GM19328 (cell line): ENCODE measurements around the gene CTNS.

Experiments
- ATAC-seq: cut with Tn5 transposase; IDR thresholded peaks from one replicate; pipeline ENCODE4 v1.9.1; 2021; ENCODE audit warnings: mild to moderate bottlenecking, moderate library complexity; ENCODE audit not compliant: unreplicated experiment

CTNS gene

DNA sequence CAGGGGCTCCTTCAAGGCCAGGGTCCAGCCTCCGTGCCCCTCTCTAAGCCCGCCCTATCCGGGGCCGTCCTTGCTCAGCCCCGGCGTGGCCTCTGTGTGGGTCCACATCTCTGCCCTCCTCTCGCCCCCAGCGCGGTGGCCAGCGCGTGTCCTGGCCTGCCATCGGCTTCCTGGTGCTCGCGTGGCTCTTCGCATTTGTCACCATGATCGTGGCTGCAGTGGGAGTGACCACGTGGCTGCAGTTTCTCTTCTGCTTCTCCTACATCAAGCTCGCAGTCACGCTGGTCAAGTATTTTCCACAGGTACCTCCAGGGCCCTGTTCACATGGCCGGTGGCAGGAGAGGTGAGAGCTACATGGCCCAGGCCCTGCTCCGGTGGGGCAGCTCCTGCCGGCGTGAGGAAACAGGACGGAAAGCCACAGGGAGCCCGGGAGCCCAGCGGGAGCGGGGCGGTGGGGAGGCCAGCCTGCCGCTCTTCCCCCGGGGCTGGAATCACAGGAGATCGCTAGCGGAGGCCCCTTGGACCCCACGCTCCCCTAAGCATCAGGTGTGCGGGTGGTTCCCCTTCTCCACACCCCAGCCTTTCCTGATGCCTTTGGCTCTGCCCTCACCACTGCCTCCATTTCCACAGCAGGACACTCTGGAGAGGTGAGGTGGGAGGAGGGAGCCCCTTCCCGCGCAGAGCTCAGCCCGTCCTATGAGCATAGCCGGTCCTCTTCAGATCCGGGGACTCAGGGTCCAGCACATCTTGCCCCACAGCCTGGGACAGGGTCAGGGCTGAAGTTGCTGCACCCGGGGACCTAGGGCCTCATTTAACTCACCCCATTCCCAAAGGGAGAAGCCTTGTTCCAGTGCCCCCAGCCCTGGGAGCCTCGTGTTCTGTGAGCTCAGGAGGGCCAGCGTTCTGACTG is 21.6 kb downstream of the CTNS start:
- ATAC-seq: no peak

- ATAC-seq: no peak
Measured at GRCh38 chr17:3658784-3659449, 22.4 kb downstream of the CTNS start.

- ATAC-seq: no peak
Measured at GRCh38 chr17:3659541-3660111, 23.1 kb downstream of the CTNS start.

DNA sequence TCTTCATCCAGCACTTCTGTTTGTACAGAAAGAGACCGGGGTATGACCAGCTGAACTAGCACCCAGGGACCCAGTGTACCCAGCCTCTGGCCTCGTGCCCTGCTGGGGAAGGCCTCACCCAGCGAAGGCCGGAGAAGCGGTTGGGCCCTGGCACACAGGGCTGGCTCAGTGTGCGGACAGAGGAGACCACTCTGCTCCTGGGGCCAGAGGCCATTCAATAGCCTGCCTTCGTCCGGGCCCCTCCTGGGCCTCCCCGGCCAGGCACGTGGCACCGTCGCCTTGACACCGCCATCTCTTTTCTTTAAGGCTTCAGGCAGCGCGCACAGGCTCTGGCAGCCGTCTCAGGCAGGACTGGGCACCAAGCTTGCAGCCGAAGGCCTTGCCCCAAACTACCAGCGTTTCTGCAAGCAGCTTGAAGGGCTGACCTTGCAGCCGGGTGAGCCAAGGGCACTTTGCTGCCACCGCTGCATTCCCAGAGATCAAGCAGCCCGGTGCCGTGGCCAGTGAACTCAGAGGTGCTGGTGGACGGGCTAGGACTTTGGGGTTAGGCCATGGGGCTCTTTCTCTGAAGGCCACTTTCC is 23.8 kb downstream of the CTNS start:
- no peak for ATAC-seq

GRCh38 chr17:3663102-3664011 is 26.8 kb downstream of the CTNS start:
- ATAC-seq: no peak

DNA sequence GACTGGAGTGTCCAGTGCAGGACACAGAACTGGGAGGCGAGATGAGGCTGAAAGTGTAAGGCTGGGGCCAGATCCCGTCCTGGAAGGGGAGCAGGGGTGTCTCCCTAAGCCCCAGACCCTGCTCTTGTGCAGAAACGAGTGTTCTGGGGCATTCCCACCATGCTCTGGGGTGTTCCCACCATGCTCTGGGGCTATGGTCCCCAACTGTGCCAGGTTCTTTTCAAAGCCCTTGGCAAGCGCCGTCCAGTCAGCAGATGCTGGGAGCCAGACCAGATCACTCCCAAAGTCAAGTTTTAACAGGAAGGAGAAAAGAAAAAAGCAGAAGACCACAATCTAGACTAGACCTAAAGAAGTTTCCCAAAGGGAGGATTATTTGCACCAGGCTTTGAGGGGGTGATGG is 29.3 kb downstream of the CTNS start:
- no peak for ATAC-seq

- ATAC-seq: no peak
Measured at GRCh38 chr17:3666516-3666915, 30.0 kb downstream of the CTNS start.

GRCh38 chr17:3667366-3668278 is 31.1 kb downstream of the CTNS start:
- ATAC-seq: no peak

- ATAC-seq: peak; percentile 83
Measured at GRCh38 chr17:3668279-3669084, 31.9 kb downstream of the CTNS start, which contains the start of the genes EMC6 and TAX1BP3. Gene EMC6 (plus strand): TSS chr17:3668812. CDS start chr17:3669147, 335 bp downstream. Gene TAX1BP3 (minus strand): TSS chr17:3668578. CDS start chr17:3668526, 52 bp downstream.

DNA sequence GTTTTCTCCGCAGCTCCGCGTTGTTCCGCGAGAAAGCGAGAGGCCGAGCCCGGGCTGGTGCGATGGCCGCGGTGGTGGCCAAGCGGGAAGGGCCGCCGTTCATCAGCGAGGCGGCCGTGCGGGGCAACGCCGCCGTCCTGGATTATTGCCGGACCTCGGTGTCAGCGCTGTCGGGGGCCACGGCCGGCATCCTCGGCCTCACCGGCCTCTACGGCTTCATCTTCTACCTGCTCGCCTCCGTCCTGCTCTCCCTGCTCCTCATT is 32.5 kb downstream of the CTNS start:
- ATAC-seq: no peak

GRCh38 chr17:3669548-3669947 is 33.0 kb downstream of the CTNS start:
- ATAC-seq: no peak

DNA sequence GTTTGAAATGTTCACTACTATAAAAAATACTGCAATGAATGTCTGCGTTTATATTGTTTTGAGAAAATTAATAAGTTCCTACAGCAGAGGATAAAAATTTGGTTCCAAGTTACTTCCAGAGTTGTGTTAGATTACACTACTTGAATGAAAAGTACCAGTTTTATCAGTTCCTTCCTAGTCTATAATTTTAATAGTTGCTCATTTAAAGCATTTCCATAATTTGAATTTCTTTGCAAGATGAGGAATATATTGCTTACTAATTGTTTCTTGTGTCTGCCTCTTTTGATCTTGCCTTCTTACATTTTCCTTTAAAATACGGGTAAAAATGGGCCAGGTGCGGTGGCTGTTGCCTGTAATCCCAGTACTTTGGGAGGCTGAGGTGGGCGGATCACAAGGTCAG is 36.0 kb downstream of the CTNS start:
- no peak for ATAC-seq

DNA sequence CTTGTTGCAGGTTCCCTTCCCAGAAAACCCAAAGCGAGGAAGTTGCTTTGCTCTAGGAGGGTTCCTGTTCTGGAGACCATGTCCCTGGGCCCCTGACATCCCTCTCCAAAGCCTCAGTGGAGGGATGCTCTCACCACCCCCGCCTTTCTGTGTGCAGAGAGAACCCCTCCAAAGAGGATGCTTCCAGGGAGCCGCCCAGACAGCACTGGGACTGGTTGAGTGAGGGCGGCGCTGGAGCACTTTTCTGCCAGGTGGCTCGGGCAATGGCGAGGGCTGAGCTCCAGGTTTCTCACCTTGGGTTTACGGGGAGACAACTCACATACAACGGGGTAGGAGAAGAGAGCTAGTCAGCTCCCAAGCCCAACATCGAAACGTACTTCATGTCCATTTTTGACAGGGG is 39.3 kb downstream of the CTNS start:
- no peak for ATAC-seq

GRCh38 chr17:3678095-3678820 is 41.7 kb downstream of the CTNS start:
- no peak for ATAC-seq

- no peak for ATAC-seq
Measured at GRCh38 chr17:3678821-3679530, 42.4 kb downstream of the CTNS start.

GRCh38 chr17:3679531-3680126 is 43.1 kb downstream of the CTNS start:
- ATAC-seq: no peak

GRCh38 chr17:3681057-3681456 is 44.5 kb downstream of the CTNS start:
- no peak for ATAC-seq
